ENCODE measurements around the gene CCBE1.

CCBE1 gene

DNA sequence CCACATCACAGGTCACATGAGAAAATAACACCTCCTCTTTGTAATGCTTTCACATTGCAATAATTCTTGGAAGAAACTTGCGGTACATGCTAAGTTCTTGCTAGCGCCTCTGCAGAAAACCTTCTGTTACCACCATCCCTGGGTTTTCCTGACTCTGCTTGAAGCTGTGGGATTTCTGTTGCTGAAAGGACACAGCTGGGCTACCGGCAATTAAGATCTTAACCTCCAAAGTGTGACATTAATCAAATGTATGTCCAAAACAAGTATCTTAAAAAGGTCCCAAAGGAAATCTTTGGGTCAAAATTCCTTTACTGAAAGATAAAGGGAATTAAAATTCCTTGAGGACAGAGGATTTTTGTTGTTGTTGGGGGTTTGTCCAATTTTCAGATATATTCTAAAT is 7.5 kb downstream of the CCBE1 start:
- Histone ChIP-seq H3K4me1 (ENCODE audit: control insufficient read depth in 2 of 2, insufficient read depth in 2 of 2, low read length in 2 of 2) (no peaks in the 10 kb centered on the region), H3K27ac (ENCODE audit: low read depth in 2 of 2, low read length in 2 of 2) (no peak overlapping the region), H3K4me3 (ENCODE audit: low read length in 2 of 2) (no peak overlapping the region), H3K9me3 (ENCODE audit: control insufficient read depth in 2 of 2, low read length in 2 of 2) (no peaks in the 10 kb centered on the region), H3K27me3 (ENCODE audit: control insufficient read depth in 2 of 2, insufficient read depth in 2 of 2, low read length in 2 of 2) (peaks cover under 1 to 7% of the 10 kb centered on the region in 2 donors), H3K9ac (ENCODE audit: low read depth in 1 of 2, low read length in 2 of 2) (no peak overlapping the region), H3K36me3 (ENCODE audit: control insufficient read depth in 2 of 2, insufficient read depth in 2 of 2, low read length in 2 of 2) (no peaks in the 10 kb centered on the region)

- Histone ChIP-seq H3K36me3 (ENCODE audit: control insufficient read depth in 2 of 2, insufficient read depth in 2 of 2, low read length in 2 of 2) (no peaks in the 10 kb centered on the region), H3K9me3 (ENCODE audit: control insufficient read depth in 2 of 2, low read length in 2 of 2) (no peaks in the 10 kb centered on the region), H3K4me3 (ENCODE audit: low read length in 2 of 2) (no peak overlapping the region), H3K27ac (ENCODE audit: low read depth in 2 of 2, low read length in 2 of 2) (no peak overlapping the region), H3K4me1 (ENCODE audit: control insufficient read depth in 2 of 2, insufficient read depth in 2 of 2, low read length in 2 of 2) (no peaks in the 10 kb centered on the region), H3K9ac (ENCODE audit: low read depth in 1 of 2, low read length in 2 of 2) (no peak overlapping the region), H3K27me3 (ENCODE audit: control insufficient read depth in 2 of 2, insufficient read depth in 2 of 2, low read length in 2 of 2) (peaks cover 0 to 3% of the 10 kb centered on the region in 2 donors)
Observed at GRCh38 chr18:59686260-59686659, 11.0 kb downstream of the CCBE1 start.

DNA sequence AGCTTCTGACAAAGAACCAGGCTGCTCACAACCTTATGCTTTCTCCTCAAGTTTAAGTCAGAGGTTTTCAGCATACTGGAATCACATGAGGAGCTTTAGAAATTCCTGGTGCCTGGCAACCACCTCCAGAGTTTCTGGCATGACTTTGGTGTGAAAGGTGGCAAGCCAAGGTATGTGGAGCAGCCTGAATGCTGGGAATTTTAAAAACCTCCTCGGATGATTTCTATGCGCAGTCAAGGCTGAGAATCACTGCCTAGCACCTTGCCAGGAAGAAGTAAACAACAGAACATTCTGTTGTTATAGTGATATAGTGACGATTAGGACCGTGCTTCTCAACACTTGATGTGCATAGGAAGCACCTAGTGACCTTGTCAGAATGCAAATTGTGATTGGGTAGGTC is 11.7 kb downstream of the CCBE1 start:
- H3K27me3 ChIP-seq (ENCODE audit: control insufficient read depth in 2 of 2, insufficient read depth in 2 of 2, low read length in 2 of 2): peaks cover 0 to 3% of the 10 kb centered on the region in 2 donors
- H3K4me3 ChIP-seq (ENCODE audit: low read length in 2 of 2): no peak overlapping the region
- no peaks in the 10 kb centered on the region for H3K9me3 ChIP-seq (ENCODE audit: control insufficient read depth in 2 of 2, low read length in 2 of 2)
- H3K27ac ChIP-seq (ENCODE audit: low read depth in 2 of 2, low read length in 2 of 2): no peak overlapping the region
- no peak overlapping the region for H3K9ac ChIP-seq (ENCODE audit: low read depth in 1 of 2, low read length in 2 of 2)
- H3K36me3 ChIP-seq (ENCODE audit: control insufficient read depth in 2 of 2, insufficient read depth in 2 of 2, low read length in 2 of 2): no peaks in the 10 kb centered on the region
- H3K4me1 ChIP-seq (ENCODE audit: control insufficient read depth in 2 of 2, insufficient read depth in 2 of 2, low read length in 2 of 2): no peaks in the 10 kb centered on the region

- no peak overlapping the region for H3K9ac ChIP-seq (ENCODE audit: low read depth in 1 of 2, low read length in 2 of 2)
- H3K36me3 ChIP-seq (ENCODE audit: control insufficient read depth in 2 of 2, insufficient read depth in 2 of 2, low read length in 2 of 2): no peaks in the 10 kb centered on the region
- H3K27ac ChIP-seq (ENCODE audit: low read depth in 2 of 2, low read length in 2 of 2): no peak overlapping the region
- peaks cover 0 to 3% of the 10 kb centered on the region in 2 donors for H3K27me3 ChIP-seq (ENCODE audit: control insufficient read depth in 2 of 2, insufficient read depth in 2 of 2, low read length in 2 of 2)
- no peaks in the 10 kb centered on the region for H3K9me3 ChIP-seq (ENCODE audit: control insufficient read depth in 2 of 2, low read length in 2 of 2)
- no peak overlapping the region for H3K4me3 ChIP-seq (ENCODE audit: low read length in 2 of 2)
- no peaks in the 10 kb centered on the region for H3K4me1 ChIP-seq (ENCODE audit: control insufficient read depth in 2 of 2, insufficient read depth in 2 of 2, low read length in 2 of 2)
Observed at GRCh38 chr18:59684777-59685176, 12.4 kb downstream of the CCBE1 start.

GRCh38 chr18:59681521-59682004 is 15.7 kb downstream of the CCBE1 start:
- no peaks in the 10 kb centered on the region for H3K4me1 ChIP-seq (ENCODE audit: control insufficient read depth in 2 of 2, insufficient read depth in 2 of 2, low read length in 2 of 2)
- H3K36me3 ChIP-seq (ENCODE audit: control insufficient read depth in 2 of 2, insufficient read depth in 2 of 2, low read length in 2 of 2): no peaks in the 10 kb centered on the region
- H3K9ac ChIP-seq (ENCODE audit: low read depth in 1 of 2, low read length in 2 of 2): no peak overlapping the region
- no peaks in the 10 kb centered on the region for H3K9me3 ChIP-seq (ENCODE audit: control insufficient read depth in 2 of 2, low read length in 2 of 2)
- H3K27me3 ChIP-seq (ENCODE audit: control insufficient read depth in 2 of 2, insufficient read depth in 2 of 2, low read length in 2 of 2): peaks cover 0 to 3% of the 10 kb centered on the region in 2 donors
- no peak overlapping the region for H3K27ac ChIP-seq (ENCODE audit: low read depth in 2 of 2, low read length in 2 of 2)
- H3K4me3 ChIP-seq (ENCODE audit: low read length in 2 of 2): no peak overlapping the region

GRCh38 chr18:59681051-59681450 is 16.2 kb downstream of the CCBE1 start:
- Histone ChIP-seq H3K9me3 (ENCODE audit: control insufficient read depth in 2 of 2, low read length in 2 of 2) (no peaks in the 10 kb centered on the region), H3K27ac (ENCODE audit: low read depth in 2 of 2, low read length in 2 of 2) (no peak overlapping the region), H3K4me1 (ENCODE audit: control insufficient read depth in 2 of 2, insufficient read depth in 2 of 2, low read length in 2 of 2) (no peaks in the 10 kb centered on the region), H3K27me3 (ENCODE audit: control insufficient read depth in 2 of 2, insufficient read depth in 2 of 2, low read length in 2 of 2) (peaks cover 0 to 3% of the 10 kb centered on the region in 2 donors), H3K36me3 (ENCODE audit: control insufficient read depth in 2 of 2, insufficient read depth in 2 of 2, low read length in 2 of 2) (no peaks in the 10 kb centered on the region), H3K9ac (ENCODE audit: low read depth in 1 of 2, low read length in 2 of 2) (no peak overlapping the region), H3K4me3 (ENCODE audit: low read length in 2 of 2) (no peak overlapping the region)

GRCh38 chr18:59675346-59675745 is 21.9 kb downstream of the CCBE1 start:
- H3K9me3 ChIP-seq (ENCODE audit: control insufficient read depth in 2 of 2, low read length in 2 of 2): no peaks in the 10 kb centered on the region
- no peaks in the 10 kb centered on the region for H3K4me1 ChIP-seq (ENCODE audit: control insufficient read depth in 2 of 2, insufficient read depth in 2 of 2, low read length in 2 of 2)
- H3K27ac ChIP-seq (ENCODE audit: low read depth in 2 of 2, low read length in 2 of 2): no peak overlapping the region
- no peak overlapping the region for H3K4me3 ChIP-seq (ENCODE audit: low read length in 2 of 2)
- no peak overlapping the region for H3K9ac ChIP-seq (ENCODE audit: low read depth in 1 of 2, low read length in 2 of 2)
- H3K36me3 ChIP-seq (ENCODE audit: control insufficient read depth in 2 of 2, insufficient read depth in 2 of 2, low read length in 2 of 2): no peaks in the 10 kb centered on the region
- H3K27me3 ChIP-seq (ENCODE audit: control insufficient read depth in 2 of 2, insufficient read depth in 2 of 2, low read length in 2 of 2): no peaks in the 10 kb centered on the region

GRCh38 chr18:59674903-59675270 is 22.3 kb downstream of the CCBE1 start:
- no peak overlapping the region for H3K27ac ChIP-seq (ENCODE audit: low read depth in 2 of 2, low read length in 2 of 2)
- H3K4me1 ChIP-seq (ENCODE audit: control insufficient read depth in 2 of 2, insufficient read depth in 2 of 2, low read length in 2 of 2): no peaks in the 10 kb centered on the region
- no peak overlapping the region for H3K9ac ChIP-seq (ENCODE audit: low read depth in 1 of 2, low read length in 2 of 2)
- no peaks in the 10 kb centered on the region for H3K27me3 ChIP-seq (ENCODE audit: control insufficient read depth in 2 of 2, insufficient read depth in 2 of 2, low read length in 2 of 2)
- no peaks in the 10 kb centered on the region for H3K36me3 ChIP-seq (ENCODE audit: control insufficient read depth in 2 of 2, insufficient read depth in 2 of 2, low read length in 2 of 2)
- no peak overlapping the region for H3K4me3 ChIP-seq (ENCODE audit: low read length in 2 of 2)
- H3K9me3 ChIP-seq (ENCODE audit: control insufficient read depth in 2 of 2, low read length in 2 of 2): no peaks in the 10 kb centered on the region

- H3K27ac ChIP-seq (ENCODE audit: low read depth in 2 of 2, low read length in 2 of 2): no peak overlapping the region
- no peaks in the 10 kb centered on the region for H3K9me3 ChIP-seq (ENCODE audit: control insufficient read depth in 2 of 2, low read length in 2 of 2)
- no peaks in the 10 kb centered on the region for H3K27me3 ChIP-seq (ENCODE audit: control insufficient read depth in 2 of 2, insufficient read depth in 2 of 2, low read length in 2 of 2)
- no peaks in the 10 kb centered on the region for H3K36me3 ChIP-seq (ENCODE audit: control insufficient read depth in 2 of 2, insufficient read depth in 2 of 2, low read length in 2 of 2)
- no peaks in the 10 kb centered on the region for H3K4me1 ChIP-seq (ENCODE audit: control insufficient read depth in 2 of 2, insufficient read depth in 2 of 2, low read length in 2 of 2)
- H3K9ac ChIP-seq (ENCODE audit: low read depth in 1 of 2, low read length in 2 of 2): no peak overlapping the region
- no peak overlapping the region for H3K4me3 ChIP-seq (ENCODE audit: low read length in 2 of 2)
Observed at GRCh38 chr18:59674186-59674902, 22.9 kb downstream of the CCBE1 start.

DNA sequence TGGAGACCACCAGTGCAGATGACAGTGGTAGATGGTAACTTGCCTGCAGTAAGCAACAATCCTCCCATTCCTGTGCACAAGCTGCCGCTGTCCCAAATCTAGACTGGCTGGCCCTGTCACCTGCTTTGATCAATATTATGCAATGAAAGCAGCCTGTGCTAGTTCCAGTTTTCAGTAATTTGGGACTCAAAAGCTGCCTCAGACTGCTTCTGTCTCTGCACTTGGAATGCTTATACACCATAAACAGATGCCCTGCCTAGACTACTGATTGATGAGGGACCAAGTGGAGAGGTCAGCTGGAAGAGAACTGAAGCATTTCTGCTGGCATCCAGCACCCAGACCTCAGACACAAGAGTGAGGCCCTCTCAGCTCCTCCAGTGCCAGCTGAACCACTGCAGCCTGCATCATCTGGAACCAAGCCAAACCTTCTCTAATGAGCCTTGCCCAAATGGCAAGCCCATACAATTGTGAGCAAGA is 24.9 kb downstream of the CCBE1 start:
- no peak overlapping the region for H3K9ac ChIP-seq (ENCODE audit: low read depth in 1 of 2, low read length in 2 of 2)
- H3K27me3 ChIP-seq (ENCODE audit: control insufficient read depth in 2 of 2, insufficient read depth in 2 of 2, low read length in 2 of 2): no peaks in the 10 kb centered on the region
- no peak overlapping the region for H3K4me3 ChIP-seq (ENCODE audit: low read length in 2 of 2)
- no peaks in the 10 kb centered on the region for H3K9me3 ChIP-seq (ENCODE audit: control insufficient read depth in 2 of 2, low read length in 2 of 2)
- H3K36me3 ChIP-seq (ENCODE audit: control insufficient read depth in 2 of 2, insufficient read depth in 2 of 2, low read length in 2 of 2): no peaks in the 10 kb centered on the region
- no peak overlapping the region for H3K27ac ChIP-seq (ENCODE audit: low read depth in 2 of 2, low read length in 2 of 2)
- no peaks in the 10 kb centered on the region for H3K4me1 ChIP-seq (ENCODE audit: control insufficient read depth in 2 of 2, insufficient read depth in 2 of 2, low read length in 2 of 2)
